Keratinocyte (primary cell): ENCODE results near the gene CWH43. TPM values are rescaled to one million over a fixed set of nuclear protein-coding genes. Genes with fewer than 3 reads are reported as not detected.
"Not testable (repeated sequence)": the region's sequence is repeated elsewhere in the genome, so short reads cannot be mapped to it uniquely, and the experiment has no call there.

Source experiments
- DNase-seq: peaks from one replicate; pipeline ENCODE4 v3.0.0-alpha.2; 2011; ENCODE audit warnings: low read depth, missing footprints, low spot score
- FAIRE-seq: peaks from 2 replicates; lab custom pipeline; 2011; peaks lifted over from hg19 to GRCh38; lab: Jason Lieb, UNC
- H2AFZ ChIP-seq: 2 replicates; pipeline ENCODE4 v1.6.0; 2012; ENCODE audit warnings: low read length, control low read depth, inconsistent platforms; ENCODE audit not compliant: control insufficient read depth
- H3K27ac ChIP-seq: 2 replicates; pipeline ENCODE4 v1.5.1; 2011; ENCODE audit warnings: low read length; ENCODE audit not compliant: control insufficient read depth, insufficient read depth
- H3K27me3 ChIP-seq: 3 replicates; pipeline ENCODE4 v1.6.0; 2011; ENCODE audit warnings: low read length; ENCODE audit not compliant: control insufficient read depth, insufficient read depth; ENCODE audit errors: extremely low read depth
- H3K36me3 ChIP-seq, 2 experiments: 2 replicates in 1 of 2; 3 replicates in 1 of 2; pipeline ENCODE4 v1.5.1; 2011; ENCODE audit warnings: low read length in 2 of 2, mild to moderate bottlenecking in 1 of 2; ENCODE audit not compliant: control insufficient read depth in 2 of 2, insufficient read depth in 2 of 2; ENCODE audit errors: extremely low read depth in 1 of 2
- H3K4me1 ChIP-seq: 3 replicates; pipeline ENCODE4 v1.5.1; 2011; ENCODE audit warnings: low read length; ENCODE audit not compliant: control insufficient read depth, insufficient read depth; ENCODE audit errors: extremely low read depth
- H3K4me2 ChIP-seq: 3 replicates; pipeline ENCODE4 v1.6.0; 2011; ENCODE audit warnings: low read depth, low read length; ENCODE audit not compliant: control insufficient read depth, insufficient read depth; ENCODE audit errors: extremely low read depth
- H3K4me3 ChIP-seq, 3 experiments: fragments of 200-600 bp in 1 of 3; sonication (generic) in 1 of 3; 2 replicates in 2 of 3; 3 replicates in 1 of 3; pipeline ENCODE4 v1.5.1; 2011 to 2016; ENCODE audit warnings: low read length in 3 of 3, mild to moderate bottlenecking in 3 of 3, control low read depth in 2 of 3, inconsistent platforms in 1 of 3, low read depth in 1 of 3, mixed read lengths in 1 of 3, mixed run types in 1 of 3, moderate library complexity in 1 of 3; ENCODE audit not compliant: control insufficient read depth in 2 of 3, insufficient read depth in 2 of 3; ENCODE audit errors: extremely low read depth in 1 of 3
- H3K79me2 ChIP-seq: 2 replicates; pipeline ENCODE4 v1.6.0; 2012; ENCODE audit warnings: low read length; ENCODE audit not compliant: control insufficient read depth, insufficient read depth
- H3K9ac ChIP-seq: 3 replicates; pipeline ENCODE4 v1.6.0; 2011; ENCODE audit warnings: low read length; ENCODE audit not compliant: control insufficient read depth, insufficient read depth; ENCODE audit errors: extremely low read depth
- H3K9me1 ChIP-seq: 3 replicates; pipeline ENCODE4 v1.6.0; 2011; ENCODE audit warnings: low read length; ENCODE audit not compliant: control insufficient read depth, insufficient read depth; ENCODE audit errors: extremely low read depth
- H3K9me3 ChIP-seq: 2 replicates; pipeline ENCODE4 v1.5.1; 2012; ENCODE audit warnings: low read depth, low read length; ENCODE audit not compliant: control insufficient read depth
- H4K20me1 ChIP-seq: 3 replicates; pipeline ENCODE4 v1.6.0; 2011; ENCODE audit warnings: low read length; ENCODE audit not compliant: control insufficient read depth, insufficient read depth; ENCODE audit errors: extremely low read depth
- CTCF ChIP-seq, 3 experiments: IDR thresholded peaks in 1 of 3; conservative IDR thresholded peaks in 1 of 3; optimal IDR thresholded peaks in 1 of 3; 2 replicates in 2 of 3; 3 replicates in 1 of 3; pipeline versions ENCODE3 to v1.5.1; 2011; ENCODE audit warnings: low read length in 3 of 3, mild to moderate bottlenecking in 3 of 3, moderate library complexity in 2 of 3, control low read depth in 1 of 3, inconsistent platforms in 1 of 3; ENCODE audit not compliant: insufficient read depth in 2 of 3; ENCODE audit errors: extremely low read depth in 1 of 3
- EZH2 ChIP-seq: IDR thresholded peaks from one replicate; pipeline ENCODE4 v1.6.1; 2012; ENCODE audit warnings: inconsistent platforms, mild to moderate bottlenecking, low read length, moderate library complexity
- dilution Hi-C: fragments of 300-500 bp; cut with MboI; formaldehyde crosslinking; loops from one replicate; pipeline ENCODE4 v1.7.0; 2020; ENCODE audit warnings: low sequenced_read_pairs; ENCODE audit not compliant: extremely low pct_ligation_motif_present
- polyA plus RNA-seq, 5 experiments: library from polyadenylated mRNA; depleted of rRNA in 3 of 5; stranded (reverse) in 3 of 5; stranded (forward) in 1 of 5; unstranded in 1 of 5; fragments of >200 nt; gene quantifications; 1 replicate in 1 of 5; 2 replicates in 3 of 5; 3 replicates in 1 of 5; pipeline versions ENCODE4 v1.2.1 to v1.2.3, GENCODE V29; 2011 to 2012; ENCODE audit warnings: missing spikeins in 2 of 5, low read depth in 1 of 5, low replicate concordance in 1 of 5

Gene CWH43
- polyA plus RNA-seq, 1 donor (not counting 4 experiments of a cell fraction or from before 2014, with no cell fraction given), result 10.9 TPM

- H3K9me1 ChIP-seq, result no peaks in the 10 kb centered on the region
- peaks cover 41% of the 10 kb centered on the region for H3K4me1 ChIP-seq
- H3K27me3 ChIP-seq, result no peaks in the 10 kb centered on the region
- H3K79me2 ChIP-seq, result no peaks in the 10 kb centered on the region
- H3K4me2 ChIP-seq, result peak overlapping the region; percentile 83
- peak overlapping the region in 2 of 3 experiments; percentile 40 to 54 for H3K4me3 ChIP-seq
- peak overlapping the region; percentile 74 for H2AFZ ChIP-seq
- H3K9me3 ChIP-seq, result no peaks in the 10 kb centered on the region
- TF ChIP-seq EZH2, result no peak
- no peak for TF ChIP-seq CTCF (optimal IDR thresholded peaks at IDR 0.05 in 1 of 3, IDR thresholded peaks at IDR 0.05 in 1 of 3, conservative IDR thresholded peaks at IDR 0.05 in 1 of 3; ENCODE audit: extremely low read depth in 1 of 3, insufficient read depth in 2 of 3, low read length in 3 of 3)
- dilution Hi-C loops, result no loop called here
- H3K27ac ChIP-seq, result peak overlapping the region; percentile 92
- H3K36me3 ChIP-seq, result no peaks in the 10 kb centered on the region
- FAIRE-seq (peak; percentile 88), DNase-seq (no peak)
- peak overlapping the region; percentile 58 for H3K9ac ChIP-seq
- H4K20me1 ChIP-seq, result no peaks in the 10 kb centered on the region
Measured at GRCh38 chr4:48949518-48950219, 36.4 kb upstream of the CWH43 start.

- TF ChIP-seq CTCF (optimal IDR thresholded peaks at IDR 0.05 in 1 of 3, IDR thresholded peaks at IDR 0.05 in 1 of 3, conservative IDR thresholded peaks at IDR 0.05 in 1 of 3; ENCODE audit: extremely low read depth in 1 of 3, insufficient read depth in 2 of 3, low read length in 3 of 3) (no peak), EZH2 (no peak)
- H3K9me1 ChIP-seq, result no peaks in the 10 kb centered on the region
- H2AFZ ChIP-seq, result peak overlapping the region; percentile 75
- H3K4me1 ChIP-seq, result peaks cover 37% of the 10 kb centered on the region
- dilution Hi-C loops, result no loop called here
- H3K9ac ChIP-seq, result peak overlapping the region; percentile 1
- DNase-seq, result no peak
- H3K4me2 ChIP-seq, result peak overlapping the region; percentile 69
- no peaks in the 10 kb centered on the region for H3K27me3 ChIP-seq
- H3K4me3 ChIP-seq, result no peak overlapping the region
- FAIRE-seq, result no peak
- no peaks in the 10 kb centered on the region for H3K79me2 ChIP-seq
- no peaks in the 10 kb centered on the region for H3K36me3 ChIP-seq
- no peaks in the 10 kb centered on the region for H4K20me1 ChIP-seq
- no peaks in the 10 kb centered on the region for H3K9me3 ChIP-seq
- peak overlapping the region; percentile 70 for H3K27ac ChIP-seq
Measured at GRCh38 chr4:48954314-48954713, 31.8 kb upstream of the CWH43 start.

GRCh38 chr4:48957366-48957765 is 28.7 kb upstream of the CWH43 start:
- H3K79me2 ChIP-seq, DNase-seq, H2AFZ ChIP-seq, H3K36me3 ChIP-seq, H4K20me1 ChIP-seq, H3K9ac ChIP-seq, H3K27me3 ChIP-seq, H3K4me2 ChIP-seq, dilution Hi-C loops, H3K9me3 ChIP-seq, H3K9me1 ChIP-seq, H3K4me3 ChIP-seq, FAIRE-seq, H3K27ac ChIP-seq: not testable (repeated sequence)
- H3K4me1 ChIP-seq, result peaks cover 30% of the 10 kb centered on the region
